GM19043 (cell line): Measurements from ENCODE around the gene SNCAIP.
A peak's percentile ranks its signal among the peaks of the same experiment; 100 is the strongest.

Source experiments
- ATAC-seq: cut with Tn5 transposase; IDR thresholded peaks from one replicate; pipeline ENCODE4 v1.9.1; 2021; ENCODE audit warnings: low read depth; ENCODE audit not compliant: unreplicated experiment

Gene SNCAIP

DNA sequence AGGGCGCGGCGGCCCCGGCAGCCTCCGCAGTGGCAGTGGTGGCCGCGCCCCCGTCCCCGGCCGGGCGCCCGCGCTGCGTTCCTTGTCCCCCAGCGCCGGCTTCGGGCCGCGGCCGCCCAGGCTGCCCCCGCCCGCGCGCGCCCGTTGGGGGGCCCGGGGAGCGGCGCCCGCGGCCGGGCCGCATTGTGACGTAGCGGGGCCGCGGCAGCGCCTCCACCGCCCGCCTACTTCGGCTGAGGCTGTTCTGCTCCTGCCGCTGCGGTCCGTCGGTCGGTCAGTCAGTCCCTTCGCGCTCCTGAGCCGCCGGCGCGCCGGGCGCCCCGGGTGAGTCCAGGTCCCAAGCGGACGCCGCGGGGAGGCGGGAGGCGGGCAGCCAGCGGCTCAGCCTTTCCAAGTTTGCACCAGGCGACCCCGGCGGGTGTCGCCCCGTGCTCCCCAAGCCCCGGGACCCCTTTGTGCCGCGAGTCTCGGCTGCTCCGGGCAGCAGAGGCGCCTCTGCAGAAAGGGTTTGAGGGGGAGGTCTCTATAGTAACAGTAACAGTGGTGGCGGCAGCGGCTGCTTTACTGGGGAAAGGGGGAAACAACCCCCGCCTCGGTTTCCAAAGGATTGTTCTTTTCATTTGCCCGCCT, at the start of gene SNCAIP:
TSS of gene SNCAIP (plus strand) at position 277 of the 630 bp plus-strand sequence. CDS start 78,898 bp downstream, outside the sequence.
- ATAC-seq: peak; percentile 57

DNA sequence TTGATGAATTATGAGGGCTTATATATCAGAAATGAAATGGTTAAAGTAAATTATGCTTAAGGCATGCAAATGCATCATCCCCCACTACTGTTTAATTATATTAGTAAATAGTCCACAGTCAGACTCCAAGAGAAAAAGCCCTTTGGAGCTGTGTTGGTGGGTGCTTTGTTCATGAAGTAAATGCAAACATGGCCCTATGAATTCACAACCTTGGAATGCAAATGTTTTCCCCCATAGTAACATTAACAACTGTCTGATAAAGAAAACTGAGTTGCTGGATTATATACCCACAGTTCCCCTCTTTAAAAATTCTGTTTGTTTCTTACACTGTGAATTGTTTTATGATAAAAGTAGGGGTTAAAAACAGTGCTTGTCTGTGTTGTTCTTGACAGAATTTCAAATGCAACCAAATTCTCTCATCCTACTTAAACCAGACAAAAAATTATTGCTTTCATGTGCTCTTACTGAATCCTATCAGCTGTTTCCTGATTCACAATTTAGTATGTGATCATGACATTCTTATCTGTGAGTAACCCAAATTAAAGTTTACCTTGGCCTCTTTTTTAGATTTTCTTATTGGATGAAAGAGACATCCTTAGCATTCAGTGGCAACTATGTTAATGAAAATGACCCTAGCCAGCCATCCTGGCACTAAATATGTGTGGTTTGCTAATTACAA, 48.5 kb upstream of the SNCAIP start:
- no peak for ATAC-seq

DNA sequence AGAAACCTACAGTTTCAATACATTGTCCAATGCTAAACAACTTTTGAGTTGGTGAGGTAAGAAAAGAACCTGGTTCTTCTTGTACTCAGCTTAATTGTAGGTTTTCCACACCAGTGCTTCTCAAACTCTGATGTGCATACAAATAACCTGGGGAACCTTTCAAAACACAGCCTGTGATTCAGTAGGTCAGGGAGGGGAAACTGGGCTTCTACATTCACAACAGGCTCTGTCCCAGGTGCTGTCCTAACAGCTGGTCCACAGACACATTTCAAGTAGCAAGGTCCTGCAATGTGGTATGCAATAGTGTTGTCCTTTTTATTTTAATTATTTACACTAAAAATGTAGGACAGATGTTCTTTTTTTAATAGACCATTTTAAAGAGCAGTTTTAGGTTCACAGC, 47.4 kb upstream of the SNCAIP start:
- ATAC-seq: no peak

DNA sequence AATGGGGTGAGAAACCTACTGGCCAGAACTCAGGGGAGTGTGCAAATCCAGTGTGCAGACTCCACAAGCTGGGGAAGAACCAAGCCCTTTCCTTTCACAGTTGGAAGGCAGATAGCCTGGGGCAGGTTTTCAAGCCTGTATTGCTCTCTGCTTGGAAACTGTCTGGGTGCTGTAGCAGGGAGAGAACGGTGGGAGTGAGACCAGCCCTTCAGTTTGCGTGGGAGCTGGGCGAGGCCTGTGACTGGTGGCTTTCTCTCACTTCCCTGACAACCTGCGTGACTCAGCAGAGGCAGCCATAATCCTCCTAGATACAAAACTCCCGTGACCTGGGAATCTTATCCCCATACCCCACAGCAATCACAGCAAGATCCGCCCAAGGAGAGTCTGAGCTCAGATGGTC, 44.9 kb upstream of the SNCAIP start:
- no peak for ATAC-seq

DNA sequence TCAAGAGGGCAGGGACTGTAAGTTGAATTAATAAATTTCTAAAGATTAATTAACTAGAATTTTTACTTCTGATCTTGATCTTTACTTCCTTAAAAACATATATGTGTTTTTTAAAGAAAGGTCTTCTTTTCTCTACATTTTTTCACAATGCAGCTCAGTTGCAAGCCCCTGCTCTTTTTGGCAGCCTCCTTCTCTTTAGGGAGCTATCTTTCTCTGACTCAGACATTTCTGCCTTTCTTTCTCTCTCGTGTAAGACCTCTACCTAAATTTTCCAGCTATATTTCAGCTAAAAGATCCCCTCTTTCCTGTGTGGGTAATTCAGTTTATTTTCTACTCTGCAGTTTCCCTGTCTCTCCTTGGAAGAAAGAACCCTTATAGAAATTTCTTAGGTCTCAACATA, 38.3 kb upstream of the SNCAIP start:
- ATAC-seq: no peak

DNA sequence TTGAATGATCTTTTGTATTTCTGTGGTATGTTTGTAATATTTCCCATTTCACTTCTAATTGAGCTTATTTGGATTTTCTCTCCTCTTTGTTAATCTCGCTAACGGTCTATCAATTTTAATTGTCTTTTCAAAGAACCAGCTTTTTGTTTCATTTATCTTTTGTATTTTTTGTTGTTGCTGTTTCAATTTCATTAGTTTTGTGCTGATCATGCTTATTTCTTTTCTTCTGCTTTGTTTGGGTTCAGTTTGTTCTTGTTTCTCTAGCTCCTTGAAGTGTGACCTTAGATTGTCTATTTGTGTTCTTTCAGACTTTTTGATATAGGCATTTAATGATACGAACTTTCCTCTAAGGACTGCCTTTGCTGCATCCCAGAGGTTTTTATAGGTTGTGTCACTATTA, 28.4 kb upstream of the SNCAIP start:
- ATAC-seq: no peak

DNA sequence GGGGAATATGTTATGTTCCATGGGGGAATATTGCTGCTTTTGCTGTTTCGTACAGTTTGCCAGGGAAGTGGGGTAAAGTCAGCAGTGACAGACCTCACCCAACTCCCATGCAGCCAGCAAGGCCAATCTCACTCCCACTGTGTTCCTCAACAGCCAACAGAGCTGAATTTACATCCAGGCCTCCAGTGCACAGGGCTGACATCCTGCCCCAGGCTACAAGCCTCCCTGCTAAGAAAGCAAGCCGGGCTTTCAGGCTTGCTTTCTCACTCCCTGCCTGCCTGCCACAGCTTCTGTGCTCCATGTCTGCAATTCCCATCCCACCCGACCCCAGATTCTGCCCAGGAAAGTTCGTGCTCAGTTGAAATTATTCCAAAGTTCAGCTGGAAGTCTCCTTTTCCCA, 25.5 kb upstream of the SNCAIP start:
- no peak for ATAC-seq

DNA sequence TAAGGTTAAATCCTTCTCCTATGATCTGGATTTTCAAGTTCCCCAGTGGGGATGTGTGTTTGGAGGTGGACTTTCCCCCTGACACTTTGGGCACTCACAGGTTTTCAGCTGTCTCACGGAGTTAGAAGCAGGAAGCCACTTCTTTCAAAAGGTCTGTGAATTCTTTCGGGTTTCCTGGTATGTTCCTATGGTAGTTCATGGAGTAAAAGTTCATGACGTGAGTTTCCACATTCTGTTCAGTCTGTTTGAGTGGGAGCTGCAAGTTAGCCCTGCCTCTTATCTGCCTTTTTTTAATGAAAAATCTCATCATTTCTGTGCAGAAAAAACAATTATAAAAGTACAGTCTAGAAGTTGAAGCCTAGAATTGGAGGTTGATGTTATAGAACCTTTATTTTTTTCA, 24.9 kb upstream of the SNCAIP start:
- no peak for ATAC-seq

DNA sequence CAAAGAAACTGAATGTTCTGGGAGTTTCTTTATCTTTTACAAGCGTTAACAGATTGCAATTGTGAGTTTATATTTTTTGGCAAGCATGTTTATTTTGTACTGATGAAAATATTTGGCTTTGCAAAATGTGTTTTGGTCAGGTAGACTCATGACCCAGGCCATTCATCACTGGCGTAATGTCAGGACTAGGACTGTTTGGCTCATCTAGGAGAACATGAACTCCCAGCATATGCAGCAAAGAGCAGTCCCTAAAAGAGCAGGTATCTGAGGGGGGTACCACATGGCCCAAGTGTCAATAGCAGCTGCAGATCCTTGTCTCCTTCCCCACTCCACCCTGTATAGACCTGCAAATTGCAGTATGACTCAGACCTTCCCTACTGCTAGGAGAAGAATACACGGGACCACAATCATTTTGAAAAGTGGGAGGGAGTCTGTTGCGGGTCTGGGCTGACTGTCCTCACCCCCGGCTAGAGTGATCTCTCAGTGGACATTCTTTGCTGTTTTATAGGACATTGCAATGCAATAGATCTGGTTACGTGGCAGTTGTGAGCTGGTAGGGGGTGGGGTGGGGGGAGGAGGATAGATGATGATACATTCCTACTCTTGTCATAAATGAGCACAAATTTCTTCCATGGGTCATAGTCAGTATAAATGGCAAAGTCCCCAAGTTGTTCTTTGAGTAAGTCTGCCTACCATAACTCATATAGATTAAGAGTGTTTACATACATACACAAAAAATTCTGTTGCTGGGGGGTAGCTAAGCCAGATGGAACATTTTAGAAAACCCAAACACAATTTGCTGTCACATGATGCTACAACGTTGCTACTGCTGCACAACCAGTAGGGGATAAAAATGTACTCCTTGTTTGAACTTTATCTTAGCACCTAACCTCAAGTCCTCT, 20.8 kb upstream of the SNCAIP start:
- no peak for ATAC-seq

DNA sequence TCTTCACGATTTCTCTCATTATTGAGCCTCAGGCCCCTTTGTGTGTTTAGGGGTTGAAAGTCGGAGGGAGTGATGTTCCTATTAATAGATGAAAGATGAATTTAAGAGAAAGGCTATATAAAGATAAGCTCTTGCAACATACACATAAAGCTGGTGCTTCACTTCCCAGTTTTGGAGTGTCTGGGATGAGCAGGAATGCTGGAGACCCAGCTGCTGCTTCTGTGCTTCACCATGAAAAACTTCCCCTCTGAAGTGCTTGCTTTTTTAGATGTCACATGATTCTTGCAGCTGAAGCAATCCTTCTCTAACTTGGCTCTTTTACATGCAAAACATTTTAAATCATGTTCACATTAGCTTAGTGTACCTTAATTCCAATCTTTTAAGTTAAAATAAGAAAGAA, 19.7 kb upstream of the SNCAIP start:
- ATAC-seq: no peak

DNA sequence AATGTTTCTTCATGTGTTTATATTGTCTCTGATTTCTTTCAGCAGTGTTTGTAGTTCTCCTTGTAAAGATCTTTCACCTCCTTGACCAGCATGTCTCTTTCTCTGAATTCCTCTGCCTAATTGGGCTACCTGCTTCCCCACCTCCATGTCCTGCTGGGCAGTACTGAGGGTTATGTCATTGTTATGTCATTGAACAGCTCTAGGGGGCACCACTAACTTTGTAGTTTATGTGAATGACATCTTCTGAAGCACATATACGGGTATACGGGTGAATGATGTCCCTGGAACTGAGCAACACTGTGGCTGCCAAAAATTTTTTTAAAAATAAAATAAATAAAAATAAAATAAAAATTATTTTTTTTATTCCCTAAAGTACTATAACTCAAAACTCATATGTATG, 16.9 kb upstream of the SNCAIP start:
- ATAC-seq: no peak

DNA sequence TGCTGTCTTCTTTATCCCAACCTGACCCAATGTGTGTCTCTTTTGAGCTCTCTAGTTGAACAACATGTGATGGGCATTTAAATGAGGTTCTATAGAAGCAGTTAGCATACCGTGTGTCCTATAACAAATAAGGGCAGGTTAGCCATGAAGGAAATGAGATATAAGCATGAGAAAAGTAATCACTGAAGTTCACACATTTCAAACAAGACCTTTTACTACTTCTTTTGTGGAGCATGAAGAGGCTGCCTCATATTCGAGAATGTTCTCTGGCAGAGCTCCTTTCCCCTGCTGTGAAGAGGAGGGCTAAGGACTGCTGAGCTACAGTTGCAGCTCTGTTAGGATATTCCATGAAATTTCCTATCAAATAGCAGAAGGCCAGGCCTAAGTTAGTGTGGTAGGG, 15.2 kb upstream of the SNCAIP start:
- ATAC-seq: no peak

DNA sequence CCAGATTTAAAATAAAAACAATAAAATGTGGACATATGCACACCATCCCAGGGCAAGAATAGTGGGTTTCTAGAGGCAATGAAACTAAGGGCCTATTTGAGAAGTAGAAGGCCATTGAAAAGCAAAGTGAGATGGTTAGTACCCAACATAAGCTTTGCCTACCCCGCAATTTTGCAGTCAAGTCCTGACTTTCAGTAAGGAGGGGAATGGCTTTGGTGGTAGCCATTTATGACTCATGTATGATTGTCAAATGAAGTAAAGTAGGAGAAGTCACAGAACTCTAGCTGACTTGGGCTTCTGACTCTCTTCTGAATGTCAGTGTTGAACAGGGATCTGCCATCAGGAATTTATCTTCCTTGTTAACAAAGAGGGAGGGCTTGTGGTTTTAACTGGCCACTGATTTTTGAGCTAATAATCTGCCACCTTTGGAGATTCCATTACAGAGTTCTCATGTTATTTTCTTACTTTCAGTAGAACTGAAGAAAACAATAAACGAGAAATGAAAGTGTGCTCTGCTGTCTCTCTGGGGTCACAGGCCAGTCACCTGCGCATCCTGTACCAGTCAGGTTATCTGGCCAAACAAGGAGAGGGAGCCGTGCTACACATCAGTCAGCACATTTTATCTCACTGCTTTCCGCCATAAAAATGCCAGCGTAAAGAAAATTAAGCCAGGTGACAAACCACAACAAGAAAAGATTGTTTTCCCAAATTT, 14.3 kb upstream of the SNCAIP start:
- peak; percentile 90 for ATAC-seq

DNA sequence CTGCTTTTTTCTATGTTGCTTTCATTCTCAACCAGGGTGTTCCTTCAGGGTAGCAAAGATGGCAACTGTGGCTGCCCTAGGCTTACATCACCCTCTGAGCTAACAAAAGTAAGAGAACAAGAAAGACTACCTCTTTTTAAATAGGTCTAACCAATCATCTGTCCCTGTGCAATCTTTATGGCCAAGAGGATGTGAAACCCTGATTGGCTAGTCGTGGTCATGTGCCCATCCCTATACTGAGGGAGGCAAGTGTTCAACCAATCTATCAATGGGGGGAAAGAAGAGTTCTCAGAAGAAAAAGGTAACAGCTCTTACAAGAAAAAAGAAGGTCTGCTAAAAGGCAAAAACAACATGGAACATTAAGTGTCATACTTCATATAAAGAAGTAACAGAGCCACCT, 11.7 kb upstream of the SNCAIP start:
- ATAC-seq: no peak

DNA sequence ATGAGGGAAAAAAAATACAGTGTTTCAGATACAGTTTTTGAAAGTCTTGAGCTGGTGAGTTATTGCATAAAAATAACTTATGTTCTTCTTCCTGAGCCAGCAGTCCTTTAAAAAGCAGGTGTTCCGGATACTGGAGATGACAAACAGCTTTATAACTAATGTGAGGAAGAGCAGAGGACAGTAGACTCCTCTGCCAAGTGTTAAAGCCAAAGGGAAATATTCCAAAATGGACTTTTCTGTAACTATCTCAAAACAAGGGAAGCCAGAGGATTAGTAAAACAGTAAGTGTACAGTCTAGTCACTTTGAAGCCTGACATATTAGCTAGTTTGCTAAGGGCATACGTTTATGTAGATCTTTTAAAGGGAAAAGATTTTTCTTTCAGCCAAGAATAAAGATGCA, 11.0 kb upstream of the SNCAIP start:
- no peak for ATAC-seq

DNA sequence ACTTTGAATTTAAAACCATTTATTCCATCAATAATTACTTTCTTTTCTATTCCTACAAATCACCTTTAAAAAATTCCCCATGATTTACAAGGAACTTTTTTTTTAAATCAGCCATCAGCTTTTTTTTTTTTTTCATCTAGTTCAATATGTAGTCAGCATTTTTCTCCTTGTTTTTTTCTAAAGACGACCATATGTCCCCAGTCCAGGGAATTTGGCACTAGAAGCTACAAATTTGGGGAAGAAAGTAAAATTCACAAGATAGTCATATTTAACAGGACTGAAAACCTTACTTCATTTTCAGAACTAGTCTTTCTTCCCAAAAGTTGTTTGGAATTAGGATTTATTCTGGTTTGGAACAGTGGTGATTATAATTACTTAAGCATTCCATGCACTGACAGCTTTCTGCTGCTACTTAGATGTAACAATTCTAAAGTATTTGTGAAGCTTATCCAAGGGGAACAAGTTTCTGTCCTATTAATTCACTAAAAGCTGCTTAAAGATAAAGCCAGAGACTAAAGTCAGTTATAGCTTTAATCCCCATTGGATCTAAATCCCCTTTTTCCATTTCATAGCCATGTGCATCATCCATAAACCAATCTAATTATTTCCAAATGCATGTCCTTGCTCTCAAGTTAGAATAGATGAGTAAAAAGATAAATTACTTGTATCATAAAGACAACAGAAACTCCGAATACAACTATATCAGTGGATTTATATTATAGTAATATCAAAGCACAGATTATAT, 7.4 kb upstream of the SNCAIP start:
- ATAC-seq: no peak

DNA sequence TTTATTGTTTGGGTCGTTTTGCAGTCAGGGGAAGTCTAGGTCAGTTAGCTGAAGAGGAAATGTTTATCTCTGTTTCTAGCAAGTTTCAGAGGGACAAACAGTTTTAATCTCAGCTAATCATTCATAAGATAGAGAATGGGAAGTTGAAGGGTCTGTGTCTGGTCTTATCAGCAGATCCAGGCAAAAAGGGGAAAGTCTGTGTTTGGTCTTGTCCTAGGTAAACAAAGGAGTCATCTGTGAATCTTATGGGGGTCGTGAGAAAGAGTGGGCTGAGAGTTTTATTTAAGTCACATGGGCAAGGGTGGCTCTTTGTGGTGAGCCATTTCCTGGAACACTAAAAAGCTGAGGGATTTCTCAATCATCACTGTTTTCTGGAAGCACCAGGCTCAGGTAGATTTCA, 5.6 kb upstream of the SNCAIP start:
- no peak for ATAC-seq

DNA sequence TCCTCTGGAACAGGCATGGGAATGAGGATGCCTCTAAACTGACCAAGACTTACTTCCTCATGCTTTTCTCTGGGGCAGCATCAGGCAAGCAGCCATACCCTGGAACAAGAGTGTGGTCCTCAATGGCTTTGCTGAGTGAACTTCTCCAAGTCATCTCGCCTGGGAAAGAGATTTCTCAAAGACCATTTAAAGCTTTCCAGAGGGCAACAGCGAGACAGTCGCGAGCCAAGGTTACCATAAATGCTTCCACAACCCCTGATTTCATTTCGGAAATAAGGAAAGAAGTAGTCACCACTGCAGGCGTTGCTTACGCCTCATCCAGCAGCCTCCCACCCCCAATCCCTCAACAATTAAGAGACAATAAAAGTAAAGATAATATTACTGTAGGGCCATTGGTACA, 1.1 kb upstream of the SNCAIP start:
- no peak for ATAC-seq

DNA sequence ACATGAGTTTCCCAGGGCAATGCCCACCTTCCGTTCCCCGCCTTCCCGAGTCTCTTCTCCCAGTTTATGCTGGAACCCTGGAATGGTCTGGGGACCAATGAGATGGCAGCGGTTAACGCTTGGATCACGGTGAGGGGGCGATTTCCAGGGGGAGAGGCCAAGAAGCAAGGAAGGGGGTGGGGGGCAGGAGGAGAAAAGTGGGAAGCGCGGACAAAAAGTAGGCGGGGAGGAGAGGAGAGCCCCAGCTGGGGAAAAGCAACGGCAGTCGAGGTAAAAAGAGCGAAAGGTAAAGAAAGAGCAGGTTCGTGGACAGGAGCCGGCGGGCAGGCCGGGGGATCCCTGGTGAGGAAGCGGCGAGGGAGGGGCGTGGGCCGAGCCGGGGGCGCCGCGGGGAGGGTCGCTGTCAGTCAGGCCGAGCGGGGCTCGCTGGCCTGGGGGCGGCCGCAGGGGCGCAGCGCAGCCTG, 508 bp upstream of the SNCAIP start:
- ATAC-seq: no peak
